ENCODE results near the gene AK1.

DNA sequence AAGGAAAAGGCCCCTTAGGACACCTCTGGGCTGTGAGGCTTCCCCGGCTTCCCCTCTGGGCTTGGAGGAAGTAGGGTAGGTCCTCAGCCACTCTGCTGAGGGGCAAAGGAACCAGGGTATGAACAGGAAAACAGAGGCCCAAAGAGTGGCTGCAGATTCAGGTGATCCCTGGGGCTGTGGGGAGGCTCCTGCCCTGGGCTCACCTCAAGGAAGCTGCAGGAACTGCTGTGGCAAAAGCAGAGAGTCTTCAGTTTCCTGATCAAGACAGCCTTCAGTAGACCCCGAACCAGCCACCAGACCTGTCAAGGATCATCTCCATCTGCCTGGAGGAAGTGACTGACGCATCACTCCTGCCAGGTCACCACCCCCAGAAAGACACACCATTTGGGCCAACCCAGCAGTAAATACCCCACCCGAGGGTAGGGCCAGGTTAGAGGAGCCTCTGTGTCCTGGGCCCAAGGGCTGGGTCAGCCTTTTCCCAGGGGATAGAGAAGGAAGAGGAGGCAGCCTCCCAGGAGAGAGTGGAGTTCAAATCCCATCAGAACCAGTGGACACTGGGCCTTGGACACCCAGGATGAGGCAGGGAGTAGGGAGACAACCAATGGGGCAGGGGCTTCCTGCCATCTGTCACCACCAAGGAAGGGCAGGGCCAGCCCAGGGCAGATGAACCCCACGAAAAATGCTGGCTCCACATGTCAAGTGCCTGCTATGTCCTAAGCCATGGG is 27.7 kb upstream of the AK1 start:
- no peak for TF ChIP-seq EZH2 (optimal IDR thresholded peaks at IDR 0.05; ENCODE audit: low read depth, low read length)
- no peak for TF ChIP-seq CTCF (IDR thresholded peaks at IDR 0.05; ENCODE audit: low read length)
- no peak for TF ChIP-seq EZH2phosphoT487 (IDR thresholded peaks at IDR 0.05; ENCODE audit: low read length)
